Measurements from ENCODE around the gene MLC1. TPM values are rescaled to one million over a fixed set of nuclear protein-coding genes. Genes with fewer than 3 reads are reported as not detected.

The MLC1 gene
- total and polyA plus RNA-seq, 10 of the 15 experiments (the other 5 are each of a cell fraction or from before 2014, with no cell fraction given) = 0.03 to 0.15 (median 0.07) TPM; not detected in 7

- intact Hi-C loops (cut with micrococcal nuclease; ENCODE audit: unreplicated experiment) = no loop called here
- Histone ChIP-seq H3K9ac (ENCODE audit: control insufficient read depth, insufficient read depth, low read length) (no peak overlapping the region), H3K4me2 (ENCODE audit: control insufficient read depth, insufficient read depth) (no peak overlapping the region), H3K4me3 (no peak overlapping the region), H4K20me1 (ENCODE audit: control insufficient read depth, insufficient read depth) (no peaks in the 10 kb centered on the region), H3K27me3 (replicated peaks in 1 of 2; ENCODE audit: control insufficient read depth in 2 of 2, insufficient read depth in 2 of 2, low read length in 1 of 2) (no peaks in the 10 kb centered on the region; a peak in 2 of 4 replicates), H3K27ac (ENCODE audit: control insufficient read depth, insufficient read depth) (no peak overlapping the region), H2AFZ (ENCODE audit: control insufficient read depth, low read depth, low read length) (no peak overlapping the region), H3K36me3 (ENCODE audit: control insufficient read depth in 2 of 2, insufficient read depth in 2 of 2, low read length in 1 of 2) (no peaks in the 10 kb centered on the region), H3K9me3 (replicated peaks; ENCODE audit: control insufficient read depth, insufficient read depth, low read length) (no peaks in the 10 kb centered on the region), H3K4me1 (ENCODE audit: control insufficient read depth, insufficient read depth, low read length) (no peaks in the 10 kb centered on the region), H3K79me2 (ENCODE audit: control insufficient read depth, insufficient read depth, low read length) (no peaks in the 10 kb centered on the region)
- no TSS peak for BruUV-seq (replicated peaks)
- FAIRE-seq (no peak), ATAC-seq (no peak), DNase-seq (ENCODE audit: low read depth, low spot score) (no peak)
- in situ Hi-C loops (cut with MboI) = no loop called here
- POLR2A ChIA-PET = no interaction called here
- RAD21 ChIA-PET (ENCODE audit: unreplicated experiment) = no interaction called here
- 14% methylated on average over 6 of the region's 8 CpGs for WGBS (ENCODE audit: insufficient coverage, insufficient replicate concordance, low lambda C conversion rate, missing lambda C conversion rate)
- CTCF ChIA-PET = no interaction called here
- SMC1A ChIA-PET (ENCODE audit: uncharacterized antibody, unreplicated experiment) = no interaction called here
- TF ChIP-seq SMAD1 (IDR thresholded peaks at IDR 0.05; ENCODE audit: low read depth, partially characterized antibody) (no peak), CEBPB (IDR thresholded peaks at IDR 0.05; ENCODE audit: borderline replicate concordance in 1 of 2, low read depth in 2 of 2, low read length in 2 of 2) (no peak), EED (IDR thresholded peaks at IDR 0.05; ENCODE audit: low read depth) (no peak)
Observed at GRCh38 chr22:50067244-50067643, 18.0 kb downstream of the MLC1 start.

DNA sequence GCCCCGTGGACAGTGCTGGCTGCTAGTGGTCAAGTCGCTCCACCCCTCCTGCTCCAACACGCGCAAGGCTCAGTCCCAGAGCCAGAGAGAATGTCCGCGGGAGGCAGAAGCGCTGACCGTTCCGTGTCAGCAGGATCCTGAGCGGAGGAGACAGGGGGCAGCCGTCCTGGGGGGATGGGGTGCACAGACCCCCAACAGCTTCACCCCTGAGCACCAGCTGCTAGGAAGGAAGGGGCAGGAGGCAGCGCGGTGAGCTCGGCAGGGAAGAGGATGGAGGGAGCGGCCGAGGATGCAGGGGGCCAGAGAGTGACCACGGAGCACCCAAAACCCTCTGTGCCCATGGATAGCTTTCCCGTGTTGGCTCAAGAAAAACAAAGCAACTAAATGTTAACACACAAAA lies 20.8 kb downstream of the MLC1 start:
- H3K4me1 ChIP-seq (ENCODE audit: control insufficient read depth, insufficient read depth, low read length) = no peaks in the 10 kb centered on the region
- WGBS (ENCODE audit: insufficient coverage, insufficient replicate concordance, low lambda C conversion rate, missing lambda C conversion rate) = 66% methylated on average over 18 of the region's 18 CpGs
- H3K79me2 ChIP-seq (ENCODE audit: control insufficient read depth, insufficient read depth, low read length) = no peaks in the 10 kb centered on the region
- no peak overlapping the region for H2AFZ ChIP-seq (ENCODE audit: control insufficient read depth, low read depth, low read length)
- RAD21 ChIA-PET (ENCODE audit: unreplicated experiment) = interaction anchor here (1.4 kb wide), 1 partner anchor 8 kb away, joined by 3 read pairs; no protein-coding TSS in a partner anchor
- no peak for ATAC-seq
- CTCF ChIA-PET = interaction anchor here (0.7 kb wide), 1 partner anchor 134 kb away, joined by 4 read pairs; no protein-coding TSS in a partner anchor
- no peak overlapping the region for H3K4me2 ChIP-seq (ENCODE audit: control insufficient read depth, insufficient read depth)
- in situ Hi-C loops (cut with MboI) (no loop called here), intact Hi-C loops (cut with micrococcal nuclease; ENCODE audit: unreplicated experiment) (no loop called here)
- POLR2A ChIA-PET = interaction anchor here (0.7 kb wide), 1 partner anchor 52 kb away, joined by 3 read pairs; the partner anchor contains the start of gene IL17REL
- SMC1A ChIA-PET (ENCODE audit: uncharacterized antibody, unreplicated experiment) = no interaction called here
- BruUV-seq (replicated peaks) = no TSS peak
- DNase-seq (ENCODE audit: low read depth, low spot score) = no peak
- H3K4me3 ChIP-seq = no peak overlapping the region
- no peak overlapping the region for H3K9ac ChIP-seq (ENCODE audit: control insufficient read depth, insufficient read depth, low read length)
- no peaks in the 10 kb centered on the region; a peak in 2 of 4 replicates for H3K27me3 ChIP-seq (replicated peaks in 1 of 2; ENCODE audit: control insufficient read depth in 2 of 2, insufficient read depth in 2 of 2, low read length in 1 of 2)
- H3K36me3 ChIP-seq (ENCODE audit: control insufficient read depth in 2 of 2, insufficient read depth in 2 of 2, low read length in 1 of 2) = no peaks in the 10 kb centered on the region
- H3K27ac ChIP-seq (ENCODE audit: control insufficient read depth, insufficient read depth) = no peak overlapping the region
- FAIRE-seq = no peak
- H4K20me1 ChIP-seq (ENCODE audit: control insufficient read depth, insufficient read depth) = no peaks in the 10 kb centered on the region
- H3K9me3 ChIP-seq (replicated peaks; ENCODE audit: control insufficient read depth, insufficient read depth, low read length) = no peaks in the 10 kb centered on the region
- TF ChIP-seq RAD21 (IDR thresholded peaks at IDR 0.05; ENCODE audit: insufficient read depth, low read depth, low read length) (no peak), ZNF622 (IDR thresholded peaks at IDR 0.05) (no peak), ZNF592 (IDR thresholded peaks at IDR 0.05) (no peak), CBX5 (IDR thresholded peaks at IDR 0.05; ENCODE audit: low read depth) (no peak), HDAC2 (IDR thresholded peaks at IDR 0.05) (no peak), POLR2AphosphoS5 (IDR thresholded peaks at IDR 0.05; ENCODE audit: low read length) (no peak), KDM1A (IDR thresholded peaks at IDR 0.05; ENCODE audit: borderline replicate concordance) (no peak)
- TF ChIP-seq, protein P1, sequence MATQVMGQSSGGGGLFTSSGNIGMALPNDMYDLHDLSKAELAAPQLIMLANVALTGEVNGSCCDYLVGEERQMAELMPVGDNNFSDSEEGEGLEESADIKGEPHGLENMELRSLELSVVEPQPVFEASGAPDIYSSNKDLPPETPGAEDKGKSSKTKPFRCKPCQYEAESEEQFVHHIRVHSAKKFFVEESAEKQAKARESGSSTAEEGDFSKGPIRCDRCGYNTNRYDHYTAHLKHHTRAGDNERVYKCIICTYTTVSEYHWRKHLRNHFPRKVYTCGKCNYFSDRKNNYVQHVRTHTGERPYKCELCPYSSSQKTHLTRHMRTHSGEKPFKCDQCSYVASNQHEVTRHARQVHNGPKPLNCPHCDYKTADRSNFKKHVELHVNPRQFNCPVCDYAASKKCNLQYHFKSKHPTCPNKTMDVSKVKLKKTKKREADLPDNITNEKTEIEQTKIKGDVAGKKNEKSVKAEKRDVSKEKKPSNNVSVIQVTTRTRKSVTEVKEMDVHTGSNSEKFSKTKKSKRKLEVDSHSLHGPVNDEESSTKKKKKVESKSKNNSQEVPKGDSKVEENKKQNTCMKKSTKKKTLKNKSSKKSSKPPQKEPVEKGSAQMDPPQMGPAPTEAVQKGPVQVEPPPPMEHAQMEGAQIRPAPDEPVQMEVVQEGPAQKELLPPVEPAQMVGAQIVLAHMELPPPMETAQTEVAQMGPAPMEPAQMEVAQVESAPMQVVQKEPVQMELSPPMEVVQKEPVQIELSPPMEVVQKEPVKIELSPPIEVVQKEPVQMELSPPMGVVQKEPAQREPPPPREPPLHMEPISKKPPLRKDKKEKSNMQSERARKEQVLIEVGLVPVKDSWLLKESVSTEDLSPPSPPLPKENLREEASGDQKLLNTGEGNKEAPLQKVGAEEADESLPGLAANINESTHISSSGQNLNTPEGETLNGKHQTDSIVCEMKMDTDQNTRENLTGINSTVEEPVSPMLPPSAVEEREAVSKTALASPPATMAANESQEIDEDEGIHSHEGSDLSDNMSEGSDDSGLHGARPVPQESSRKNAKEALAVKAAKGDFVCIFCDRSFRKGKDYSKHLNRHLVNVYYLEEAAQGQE (IDR thresholded peaks at IDR 0.05; ENCODE audit: low read depth, low read length) = no peak

Data from GM12878 (cell line).